SH-SY5Y (cell line): ENCODE data around the gene DDT.
"Not testable (repeated sequence)": the region's sequence is repeated elsewhere in the genome, so short reads cannot be mapped to it uniquely, and the experiment has no call there.

ENCODE experiments used
- GATA2 ChIP-seq: IDR thresholded peaks from 2 replicates; pipeline ENCODE4 v1.6.1; 2011; ENCODE audit warnings: mild to moderate bottlenecking, low read depth, low read length
- GATA3 ChIP-seq: IDR thresholded peaks from 2 replicates; pipeline ENCODE4 v1.6.1; 2011; ENCODE audit warnings: low read depth, mild to moderate bottlenecking, low read length, moderate library complexity

The DDT gene

GRCh38 chr22:23974345-23974744, at the start of gene DDT:
Gene DDT (minus strand): TSS chr22:23974441. CDS start chr22:23974414, 27 bp downstream.
- not testable (repeated sequence) for TF ChIP-seq GATA2, GATA3

DNA sequence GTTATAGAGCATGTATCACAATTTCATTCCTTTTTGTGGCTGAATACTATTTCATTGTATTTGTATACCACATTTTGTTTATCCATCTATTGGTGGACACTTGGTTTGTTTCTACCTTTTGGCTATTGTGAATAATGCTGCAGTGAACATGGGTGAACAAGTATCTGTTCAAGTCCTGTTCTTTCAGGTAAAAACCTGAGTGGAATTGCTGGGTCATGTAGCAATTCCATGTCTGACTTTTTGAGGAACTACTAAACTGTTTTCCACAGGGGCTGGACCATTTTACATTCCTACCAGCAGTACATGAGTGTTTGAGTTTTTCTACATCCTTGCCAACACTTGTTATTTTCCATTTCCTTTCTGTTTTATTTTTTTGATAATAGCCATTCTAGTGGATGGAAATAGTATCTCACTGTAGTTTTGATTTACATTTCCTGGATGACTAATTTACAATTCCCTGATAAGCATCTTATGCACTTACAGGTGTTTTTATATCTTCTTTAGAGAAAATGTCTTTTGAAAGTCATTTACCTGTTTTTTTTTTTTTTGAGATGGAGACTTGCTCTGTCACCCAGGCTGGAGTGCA, 49.1 kb upstream of the DDT start:
- TF ChIP-seq GATA3 (no peak), GATA2 (no peak)

- TF ChIP-seq GATA2 (no peak), GATA3 (no peak)
Measured at GRCh38 chr22:24021304-24021703, 47.1 kb upstream of the DDT start.

DNA sequence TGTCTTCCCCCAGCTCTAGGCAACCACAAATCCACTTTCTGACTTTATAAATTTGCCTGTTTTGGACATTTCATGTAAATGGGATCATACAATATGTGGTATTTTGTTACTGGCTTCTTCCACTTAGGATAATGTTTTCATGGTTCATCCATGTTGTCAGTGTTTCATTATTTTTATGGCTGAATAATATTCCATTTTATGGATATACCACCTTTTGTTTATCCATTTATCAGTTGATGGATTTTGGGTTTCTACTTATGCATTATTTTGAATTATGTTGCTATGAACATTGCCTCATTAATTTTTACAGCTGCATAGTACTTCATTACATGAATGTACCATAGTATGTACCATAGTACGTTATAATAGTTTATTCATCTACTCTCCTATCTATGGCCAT, 41.9 kb upstream of the DDT start:
- TF ChIP-seq GATA3 (no peak), GATA2 (no peak)

- TF ChIP-seq GATA2 (no peak), GATA3 (no peak)
Measured at GRCh38 chr22:24011735-24012068, 37.5 kb upstream of the DDT start.

DNA sequence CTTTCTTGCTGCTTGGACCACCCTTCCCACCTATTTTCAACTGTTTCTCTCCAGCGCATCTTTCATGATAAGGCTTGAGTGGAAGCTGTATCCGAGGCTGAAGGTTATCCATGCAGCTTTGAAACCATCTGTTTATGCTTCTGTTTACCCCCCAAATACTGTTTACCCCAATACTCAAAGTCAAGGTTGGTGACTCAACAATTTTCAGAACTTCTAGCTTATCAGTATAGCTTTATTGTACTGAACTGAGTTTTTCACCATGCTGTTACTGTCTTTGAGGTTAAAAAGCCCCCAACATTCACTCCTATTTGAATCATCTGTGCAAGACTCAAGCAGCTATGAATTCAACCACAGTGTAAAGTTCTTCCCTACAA, 35.8 kb upstream of the DDT start:
- no peak for TF ChIP-seq GATA2
- no peak for TF ChIP-seq GATA3

GRCh38 chr22:24009227-24010017, 35.2 kb upstream of the DDT start:
- no peak for TF ChIP-seq GATA3
- TF ChIP-seq GATA2: no peak

DNA sequence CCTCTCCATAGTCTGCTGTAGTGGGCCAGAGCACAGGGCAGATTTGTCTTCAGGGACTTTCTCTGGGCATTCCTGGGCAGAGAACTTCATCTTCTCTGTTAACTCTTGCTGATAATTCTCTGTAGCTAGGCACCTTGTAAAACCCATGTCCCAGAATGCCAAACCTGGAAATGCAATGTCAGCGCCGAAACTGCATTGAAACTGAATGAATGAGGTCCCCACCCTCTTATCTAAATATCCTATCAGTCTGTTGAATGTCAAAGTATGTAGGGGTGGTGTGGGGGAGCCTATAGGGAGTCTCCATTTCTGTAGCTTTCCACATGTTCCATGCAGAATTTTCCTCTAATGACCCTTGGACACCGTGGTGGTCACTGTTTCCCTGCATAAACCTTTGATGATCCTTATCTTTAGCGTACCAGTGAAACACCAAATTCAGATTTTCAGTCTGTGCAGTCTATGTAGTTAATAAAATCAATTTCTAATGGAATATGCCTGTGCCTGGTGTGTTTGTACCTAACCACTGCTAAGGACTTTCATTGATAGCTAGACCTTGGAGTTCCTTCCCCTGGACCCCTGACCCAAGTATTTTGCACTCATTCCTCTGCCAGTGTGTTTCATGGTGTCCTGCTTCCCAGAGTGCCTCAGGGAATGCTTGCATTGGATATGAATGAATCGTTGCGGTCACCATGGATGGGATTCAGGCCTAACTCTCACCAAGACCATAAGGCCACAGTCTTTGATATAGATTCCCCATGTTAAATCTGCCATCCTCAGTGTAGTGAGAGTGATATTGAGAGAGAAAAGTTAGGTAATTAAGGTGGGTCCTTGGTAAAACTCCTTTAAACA, 34.4 kb upstream of the DDT start:
- TF ChIP-seq GATA3 (no peak), GATA2 (no peak)

DNA sequence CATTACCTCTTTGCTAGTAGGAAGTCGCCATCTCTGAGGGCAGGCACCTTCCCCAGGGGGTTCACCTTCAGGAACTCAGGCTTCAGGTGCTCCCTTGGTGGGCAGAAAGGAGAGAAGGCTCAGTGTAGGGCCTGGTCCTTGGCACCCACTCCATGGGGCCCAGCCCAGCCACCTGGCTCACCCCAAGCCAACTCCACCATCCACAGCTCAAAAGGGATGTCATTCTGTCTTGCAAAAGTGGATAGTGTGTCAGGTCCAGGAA, 33.7 kb upstream of the DDT start:
- no peak for TF ChIP-seq GATA3
- TF ChIP-seq GATA2: no peak

DNA sequence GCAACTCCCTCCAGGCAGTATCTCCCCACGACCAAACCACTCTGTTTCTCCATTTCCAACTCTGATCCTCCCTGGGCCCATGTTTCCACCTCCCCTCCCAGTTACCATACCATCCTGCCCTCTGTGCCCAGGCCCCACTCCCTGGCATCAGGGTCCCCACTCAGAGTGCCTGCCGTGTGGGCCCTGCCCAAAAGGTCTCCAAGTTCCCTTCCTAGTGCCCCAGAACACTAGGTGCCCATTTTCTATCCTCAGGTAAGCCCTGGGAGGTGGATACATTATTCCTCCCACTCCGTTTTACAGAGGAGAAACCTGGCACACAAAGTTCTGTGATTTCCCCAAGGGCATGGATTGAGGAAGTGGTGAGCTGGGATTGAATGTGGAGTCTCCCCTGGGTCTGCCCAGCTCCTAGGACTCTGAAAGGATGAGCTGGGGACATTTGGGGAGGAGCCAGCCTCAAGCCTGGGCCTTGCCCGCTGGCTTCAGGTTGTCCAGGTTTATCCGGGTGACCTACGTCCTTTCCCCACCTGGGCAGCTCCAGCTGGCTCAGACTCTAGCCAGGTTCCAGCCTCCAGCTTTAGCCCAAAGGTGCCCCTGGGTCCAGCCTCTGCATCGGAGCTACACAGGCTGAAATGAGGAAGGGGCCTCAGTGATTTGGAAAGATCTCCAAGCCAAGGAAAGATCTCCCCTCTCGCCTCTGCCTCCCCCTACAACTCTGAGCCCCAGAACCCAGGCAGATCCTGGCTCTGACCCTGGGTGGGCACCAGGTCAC, 33.2 kb upstream of the DDT start:
- TF ChIP-seq GATA3 (no peak), GATA2 (no peak)

GRCh38 chr22:24006914-24007214, 32.6 kb upstream of the DDT start:
- TF ChIP-seq GATA3 (no peak), GATA2 (no peak)

DNA sequence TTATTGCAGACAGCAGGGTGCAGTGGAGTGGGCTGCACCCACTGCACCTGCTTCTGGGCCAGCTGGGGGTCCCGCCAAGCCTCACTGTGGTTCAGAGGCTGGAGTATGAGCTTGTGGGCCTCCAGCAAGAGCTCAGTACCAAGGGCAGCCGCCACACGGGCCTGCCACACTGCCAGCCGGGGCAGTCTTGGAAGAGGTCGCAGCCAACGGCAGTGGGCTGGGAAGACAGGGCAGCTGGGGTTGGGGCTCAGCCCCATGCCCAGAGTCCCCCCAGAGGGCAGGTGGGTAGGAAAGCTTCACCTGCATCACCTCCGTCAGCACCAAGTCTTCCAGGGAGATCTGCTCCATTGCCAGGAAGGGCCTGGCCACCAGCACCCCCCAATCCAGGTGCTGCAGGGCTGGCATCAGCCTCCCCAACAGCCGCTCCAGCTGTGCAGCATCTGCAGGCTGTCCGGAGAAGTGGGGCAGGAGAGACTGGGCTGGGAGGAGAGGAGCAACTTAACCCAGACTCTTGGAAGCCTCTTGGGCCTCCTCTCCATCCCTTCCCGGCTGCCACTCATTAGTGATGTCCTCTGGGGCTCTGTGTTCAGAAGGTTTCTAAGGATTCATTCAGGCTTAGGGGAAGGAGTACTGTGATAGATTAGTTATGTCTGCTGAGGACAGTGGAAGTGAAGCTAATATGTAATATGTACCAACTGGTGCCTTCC, 32.1 kb upstream of the DDT start:
- TF ChIP-seq GATA3 (no peak), GATA2 (no peak)

DNA sequence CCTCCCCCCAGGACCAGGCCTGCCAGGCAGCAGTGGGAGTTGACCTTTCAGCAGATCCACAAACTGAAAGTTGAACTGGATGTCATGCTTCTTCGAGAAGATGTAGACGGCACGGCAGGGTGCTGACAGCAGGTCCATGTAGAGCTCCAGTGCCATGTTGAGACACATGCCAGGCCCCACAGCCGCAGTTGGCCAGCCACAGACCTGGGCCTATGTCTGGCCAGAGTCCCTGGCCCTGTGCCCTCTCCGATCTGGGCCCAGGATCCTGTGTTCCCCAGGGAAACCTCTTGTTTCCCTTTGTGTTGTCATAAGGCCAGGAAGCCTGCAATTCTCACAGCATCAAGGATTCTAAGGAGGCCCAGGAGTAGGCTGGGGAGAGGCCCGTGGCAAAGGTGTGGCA, 31.0 kb upstream of the DDT start, which contains the start of gene GSTT4:
GSTT4 (minus strand) TSS at position 253 of the 400 bp plus-strand sequence; CDS start at position 156, 97 bp downstream.
- TF ChIP-seq GATA2: no peak
- no peak for TF ChIP-seq GATA3

GRCh38 chr22:24003887-24004286, 29.6 kb upstream of the DDT start:
- TF ChIP-seq GATA2 (no peak), GATA3 (no peak)

GRCh38 chr22:24002851-24003250, 28.6 kb upstream of the DDT start:
- no peak for TF ChIP-seq GATA3
- no peak for TF ChIP-seq GATA2
